ENCODE measurements around the gene RBM5. TPM values are rescaled to one million over a fixed set of nuclear protein-coding genes. Genes with fewer than 3 reads are reported as not detected.

Gene RBM5
- total RNA-seq, 1 experiment from 2014 or later = 89.1 TPM

GRCh38 chr3:50146316-50146901, 57.7 kb downstream of the RBM5 start:
- no peaks in the 10 kb centered on the region for H3K36me3 ChIP-seq (ENCODE audit: control insufficient read depth in 1 of 2, insufficient read depth in 2 of 2, low read length in 2 of 2)
- H4K20me1 ChIP-seq (ENCODE audit: insufficient read depth) = no peaks in the 10 kb centered on the region
- ATAC-seq = peak; percentile 87
- H3K4me3 ChIP-seq (replicated peaks in 1 of 2; ENCODE audit: low read depth in 1 of 2, low read length in 2 of 2) = no peak overlapping the region
- TF ChIP-seq CTCF (IDR thresholded peaks at IDR 0.05 in 2 of 3, conservative IDR thresholded peaks at IDR 0.05 in 1 of 3; ENCODE audit: borderline replicate concordance in 1 of 3, insufficient read depth in 1 of 3, low read depth in 2 of 3, low read length in 2 of 3) (peak in 2 of 3 experiments; percentile 21 to 37; a peak in 4 of 6 replicates), TCF7L2 (IDR thresholded peaks at IDR 0.05; ENCODE audit: borderline replicate concordance, extremely low read depth, insufficient read depth, insufficient read length) (no peak)
- peaks cover 0 to 3% of the 10 kb centered on the region in 2 experiments; a peak in 1 of 4 replicates for H3K4me1 ChIP-seq (ENCODE audit: control insufficient read depth in 1 of 2, insufficient read depth in 2 of 2, low read length in 2 of 2)
- no peaks in the 10 kb centered on the region for H3K9me3 ChIP-seq (ENCODE audit: control insufficient read depth in 1 of 2, insufficient read depth in 1 of 2, low read depth in 1 of 2, low read length in 2 of 2)
- no peak overlapping the region for H3K27ac ChIP-seq (ENCODE audit: low read depth, low read length)
- H3K9me2 ChIP-seq (ENCODE audit: insufficient read depth) = no peaks in the 10 kb centered on the region
- H3K27me3 ChIP-seq (ENCODE audit: insufficient read depth, low read length) = no peaks in the 10 kb centered on the region
- BruUV-seq (replicated peaks) = no TSS peak
- POLR2A ChIA-PET = no interaction called here
- no peak for DNase-seq (ENCODE audit: low read depth, low spot score)
- CTCF ChIA-PET = interaction anchor here (0.7 kb wide), 1 partner anchor 361 kb away, joined by 3 read pairs; no protein-coding TSS in a partner anchor
- intact Hi-C loops (cut with micrococcal nuclease) = no loop called here
- no peaks in the 10 kb centered on the region for H3K79me2 ChIP-seq (ENCODE audit: insufficient read depth, low read length)
- no peak overlapping the region for H3K4me2 ChIP-seq (ENCODE audit: low read length)
- RAD21 ChIA-PET (ENCODE audit: low non-redundant PET in 1 of 2, low total read pairs in 2 of 2, uncharacterized antibody in 2 of 2, unreplicated experiment in 2 of 2) = no interaction called here
- H2AFZ ChIP-seq (ENCODE audit: low read depth, low read length, poor library complexity, severe bottlenecking) = no peak overlapping the region
- no peak overlapping the region for H3K9ac ChIP-seq (ENCODE audit: low read length)

GRCh38 chr3:50147016-50147415, 58.3 kb downstream of the RBM5 start:
- RAD21 ChIA-PET (ENCODE audit: low non-redundant PET in 1 of 2, low total read pairs in 2 of 2, uncharacterized antibody in 2 of 2, unreplicated experiment in 2 of 2) = no interaction called here
- TF ChIP-seq TCF7L2 (IDR thresholded peaks at IDR 0.05; ENCODE audit: borderline replicate concordance, extremely low read depth, insufficient read depth, insufficient read length) (no peak), SIN3A (IDR thresholded peaks at IDR 0.05; ENCODE audit: low read depth) (no peak), EZH2 (IDR thresholded peaks at IDR 0.05) (no peak), SP1 (IDR thresholded peaks at IDR 0.05; ENCODE audit: low read depth) (no peak), SRF (IDR thresholded peaks at IDR 0.05; ENCODE audit: low read depth) (no peak), ELF1 (IDR thresholded peaks at IDR 0.05; ENCODE audit: borderline replicate concordance, low read depth) (no peak), JUND (IDR thresholded peaks at IDR 0.05) (no peak)
- Histone ChIP-seq H3K4me3 (replicated peaks in 1 of 2; ENCODE audit: low read depth in 1 of 2, low read length in 2 of 2) (no peak overlapping the region), H3K9me2 (ENCODE audit: insufficient read depth) (no peaks in the 10 kb centered on the region), H3K9me3 (ENCODE audit: control insufficient read depth in 1 of 2, insufficient read depth in 1 of 2, low read depth in 1 of 2, low read length in 2 of 2) (no peaks in the 10 kb centered on the region), H3K27ac (ENCODE audit: low read depth, low read length) (no peak overlapping the region), H3K4me1 (ENCODE audit: control insufficient read depth in 1 of 2, insufficient read depth in 2 of 2, low read length in 2 of 2) (peaks cover 0 to 3% of the 10 kb centered on the region in 2 experiments; a peak in 1 of 4 replicates), H2AFZ (ENCODE audit: low read depth, low read length, poor library complexity, severe bottlenecking) (no peak overlapping the region), H3K79me2 (ENCODE audit: insufficient read depth, low read length) (no peaks in the 10 kb centered on the region), H3K27me3 (ENCODE audit: insufficient read depth, low read length) (no peaks in the 10 kb centered on the region), H4K20me1 (ENCODE audit: insufficient read depth) (no peaks in the 10 kb centered on the region), H3K4me2 (ENCODE audit: low read length) (no peak overlapping the region), H3K9ac (ENCODE audit: low read length) (no peak overlapping the region), H3K36me3 (ENCODE audit: control insufficient read depth in 1 of 2, insufficient read depth in 2 of 2, low read length in 2 of 2) (no peaks in the 10 kb centered on the region)
- DNase-seq (ENCODE audit: low read depth, low spot score) = no peak
- ATAC-seq = no peak
- POLR2A ChIA-PET = no interaction called here
- intact Hi-C loops (cut with micrococcal nuclease) = no loop called here
- BruUV-seq (replicated peaks) = no TSS peak
- CTCF ChIA-PET = no interaction called here
